Suprapubic skin (tissue), 4 donors: ENCODE measurements around the gene CS.

Experiments used
- EP300 ChIP-seq: sonication (generic); formaldehyde crosslinking; IDR thresholded peaks from one replicate; pipeline ENCODE4 v1.6.1; 2017; ENCODE audit warnings: antibody characterized with exemption
- POLR2AphosphoS5 ChIP-seq, 3 donors: sonication (generic); formaldehyde crosslinking; IDR thresholded peaks; one replicate each; pipeline ENCODE4 v1.6.1; 2017; ENCODE audit warnings: antibody characterized with exemption in 3 of 3
- TF ChIP-seq, protein P1 (sequence below), 2 donors: fragments of 200-600 bp in 1 of 2; fragments of 450-650 bp in 1 of 2; sonication (generic) in 1 of 2; IDR thresholded peaks; one replicate each; pipeline ENCODE4 v1.5.1; 2016 to 2019; ENCODE audit warnings: antibody characterized with exemption in 2 of 2, mild to moderate bottlenecking in 1 of 2, moderate library complexity in 1 of 2

- TF ChIP-seq POLR2AphosphoS5 (IDR thresholded peaks at IDR 0.05): no peak
- TF ChIP-seq, protein P1, sequence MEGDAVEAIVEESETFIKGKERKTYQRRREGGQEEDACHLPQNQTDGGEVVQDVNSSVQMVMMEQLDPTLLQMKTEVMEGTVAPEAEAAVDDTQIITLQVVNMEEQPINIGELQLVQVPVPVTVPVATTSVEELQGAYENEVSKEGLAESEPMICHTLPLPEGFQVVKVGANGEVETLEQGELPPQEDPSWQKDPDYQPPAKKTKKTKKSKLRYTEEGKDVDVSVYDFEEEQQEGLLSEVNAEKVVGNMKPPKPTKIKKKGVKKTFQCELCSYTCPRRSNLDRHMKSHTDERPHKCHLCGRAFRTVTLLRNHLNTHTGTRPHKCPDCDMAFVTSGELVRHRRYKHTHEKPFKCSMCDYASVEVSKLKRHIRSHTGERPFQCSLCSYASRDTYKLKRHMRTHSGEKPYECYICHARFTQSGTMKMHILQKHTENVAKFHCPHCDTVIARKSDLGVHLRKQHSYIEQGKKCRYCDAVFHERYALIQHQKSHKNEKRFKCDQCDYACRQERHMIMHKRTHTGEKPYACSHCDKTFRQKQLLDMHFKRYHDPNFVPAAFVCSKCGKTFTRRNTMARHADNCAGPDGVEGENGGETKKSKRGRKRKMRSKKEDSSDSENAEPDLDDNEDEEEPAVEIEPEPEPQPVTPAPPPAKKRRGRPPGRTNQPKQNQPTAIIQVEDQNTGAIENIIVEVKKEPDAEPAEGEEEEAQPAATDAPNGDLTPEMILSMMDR (IDR thresholded peaks at IDR 0.05): no peak
- no peak for TF ChIP-seq EP300
Observed at GRCh38 chr12:56260380-56260779, 39.8 kb downstream of the CS start.
